Brain microvascular endothelial cell (primary cell): ENCODE data around the gene CCDC91.
"Not testable (repeated sequence)": the region's sequence is repeated elsewhere in the genome, so short reads cannot be mapped to it uniquely, and the experiment has no call there.

Source experiments
- DNase-seq: peaks from one replicate; pipeline ENCODE4 v3.0.0-alpha.2; 2020
- H3K27ac ChIP-seq: fragments of 250-450 bp; sonication (Bioruptor Pico); 2 replicates; pipeline ENCODE4 v1.5.1; 2020; ENCODE audit warnings: mild to moderate bottlenecking, moderate library complexity
- H3K27me3 ChIP-seq: fragments of 250-450 bp; sonication (Bioruptor Pico); replicated peaks from 2 replicates; pipeline ENCODE4 v1.5.1; 2020; ENCODE audit warnings: mild to moderate bottlenecking
- H3K36me3 ChIP-seq: fragments of 250-450 bp; sonication (Bioruptor Pico); replicated peaks from 2 replicates; pipeline ENCODE4 v1.5.1; 2020; ENCODE audit warnings: mild to moderate bottlenecking
- H3K4me3 ChIP-seq: 2 replicates; pipeline ENCODE4 v1.5.1; 2011; ENCODE audit warnings: low read depth, mild to moderate bottlenecking, control low read depth, low read length, moderate library complexity
- in situ Hi-C: cut with HindIII; loops from 2 replicates; pipeline ENCODE4 v1.10.0; 2017; ENCODE audit warnings: low sequenced_read_pairs, low pct_ligation_motif_present
- TF ChIP-seq, protein P1 (sequence below): IDR thresholded peaks from 2 replicates; pipeline ENCODE4 v1.5.1; 2011; ENCODE audit warnings: low read depth, mild to moderate bottlenecking, moderate library complexity, low read length, control low read depth, inconsistent platforms; ENCODE audit errors: missing control alignments

The CCDC91 gene

DNA sequence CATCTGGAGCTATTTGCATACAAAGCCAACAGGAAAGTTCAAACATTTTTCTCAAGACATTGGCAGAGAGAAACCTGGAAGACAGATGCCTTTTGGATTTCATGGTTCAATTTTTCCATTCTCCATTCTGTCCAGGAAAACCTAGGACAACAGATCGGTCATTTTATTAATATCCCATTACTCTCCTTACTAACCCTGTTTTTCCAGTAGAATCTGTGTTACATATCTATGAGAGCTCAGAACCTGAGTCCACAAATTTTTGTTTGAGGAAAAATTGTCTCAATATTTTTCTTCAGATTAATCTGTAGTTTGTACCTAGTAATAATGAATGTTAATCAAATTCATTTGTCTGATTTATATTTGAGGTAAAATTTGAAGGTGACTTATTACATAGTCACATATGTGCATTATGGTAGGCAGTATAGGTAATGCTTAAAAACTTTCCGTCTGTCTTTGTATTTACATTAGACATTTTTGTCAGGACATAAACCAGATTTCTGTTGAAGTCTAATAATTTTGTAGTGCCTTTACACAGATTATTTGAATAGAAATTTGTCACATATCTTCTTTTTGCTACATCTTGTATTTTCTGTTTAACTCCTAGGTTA, 75.3 kb downstream of the CCDC91 start:
- in situ Hi-C loops = no loop called here
- H3K27ac ChIP-seq = no peak overlapping the region
- no peak for DNase-seq
- TF ChIP-seq, protein P1, sequence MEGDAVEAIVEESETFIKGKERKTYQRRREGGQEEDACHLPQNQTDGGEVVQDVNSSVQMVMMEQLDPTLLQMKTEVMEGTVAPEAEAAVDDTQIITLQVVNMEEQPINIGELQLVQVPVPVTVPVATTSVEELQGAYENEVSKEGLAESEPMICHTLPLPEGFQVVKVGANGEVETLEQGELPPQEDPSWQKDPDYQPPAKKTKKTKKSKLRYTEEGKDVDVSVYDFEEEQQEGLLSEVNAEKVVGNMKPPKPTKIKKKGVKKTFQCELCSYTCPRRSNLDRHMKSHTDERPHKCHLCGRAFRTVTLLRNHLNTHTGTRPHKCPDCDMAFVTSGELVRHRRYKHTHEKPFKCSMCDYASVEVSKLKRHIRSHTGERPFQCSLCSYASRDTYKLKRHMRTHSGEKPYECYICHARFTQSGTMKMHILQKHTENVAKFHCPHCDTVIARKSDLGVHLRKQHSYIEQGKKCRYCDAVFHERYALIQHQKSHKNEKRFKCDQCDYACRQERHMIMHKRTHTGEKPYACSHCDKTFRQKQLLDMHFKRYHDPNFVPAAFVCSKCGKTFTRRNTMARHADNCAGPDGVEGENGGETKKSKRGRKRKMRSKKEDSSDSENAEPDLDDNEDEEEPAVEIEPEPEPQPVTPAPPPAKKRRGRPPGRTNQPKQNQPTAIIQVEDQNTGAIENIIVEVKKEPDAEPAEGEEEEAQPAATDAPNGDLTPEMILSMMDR = no peak
- H3K4me3 ChIP-seq = no peak overlapping the region
- H3K36me3 ChIP-seq = no peaks in the 10 kb centered on the region
- no peaks in the 10 kb centered on the region for H3K27me3 ChIP-seq

DNA sequence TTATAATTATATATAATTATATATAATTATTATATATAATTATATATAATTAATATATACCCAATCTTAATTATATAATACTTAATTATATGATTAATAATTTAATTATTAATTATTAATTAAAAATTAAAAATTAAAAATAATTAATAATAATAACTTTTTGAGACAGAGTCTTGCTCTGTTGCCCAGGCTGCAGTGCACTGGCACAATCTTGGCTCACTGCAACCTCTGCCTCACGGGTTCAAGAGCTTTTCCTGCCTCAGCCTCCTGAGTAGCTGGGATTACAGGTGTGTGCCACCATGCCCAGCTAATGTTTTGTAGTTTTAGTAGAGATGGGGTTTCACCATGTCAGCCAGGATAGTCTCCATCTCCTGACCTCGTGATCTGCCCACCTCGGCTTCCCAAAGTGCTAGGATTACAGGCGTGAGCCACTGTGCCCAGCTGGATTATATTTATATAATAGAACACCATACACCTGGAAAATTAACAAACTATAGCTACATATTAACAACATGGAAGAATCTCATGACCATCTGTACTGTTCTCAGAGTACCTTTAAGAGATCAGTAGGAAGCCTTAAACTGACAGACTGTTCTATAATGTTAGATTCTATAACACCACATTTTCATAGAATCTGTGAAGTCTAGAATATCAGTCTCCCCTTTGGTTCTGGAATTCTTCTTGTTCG, 77.8 kb downstream of the CCDC91 start:
- H3K4me3 ChIP-seq, in situ Hi-C loops, H3K27me3 ChIP-seq, H3K36me3 ChIP-seq, DNase-seq, H3K27ac ChIP-seq: not testable (repeated sequence)

DNA sequence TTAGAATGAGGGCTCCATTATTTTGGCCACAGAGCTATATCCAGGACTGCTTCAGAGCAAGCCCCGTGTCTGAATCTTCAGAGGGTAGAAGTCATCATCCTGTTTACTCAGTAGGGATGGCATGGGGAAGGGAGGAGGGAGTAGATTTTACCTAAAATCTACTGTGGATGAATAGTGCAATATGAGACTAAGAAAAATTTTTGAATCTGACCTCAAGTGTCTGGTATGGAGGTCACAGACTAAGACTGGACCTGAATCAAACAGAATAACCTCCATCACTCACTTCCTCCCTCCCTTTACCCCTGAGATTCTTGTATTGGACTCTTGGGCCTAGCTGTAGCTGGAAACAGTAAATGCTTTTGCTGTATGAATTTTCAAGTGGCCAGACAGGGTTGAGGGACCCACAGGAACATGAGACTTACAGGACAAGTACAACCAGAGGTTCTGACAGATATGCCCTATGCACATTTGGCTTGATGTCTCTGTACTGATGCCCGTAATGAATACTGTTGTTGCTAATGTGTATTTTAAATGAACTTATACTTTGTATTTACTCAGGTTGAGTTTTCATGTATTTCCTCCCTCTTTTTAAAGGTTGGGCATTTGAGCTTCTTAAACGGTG, 78.5 kb downstream of the CCDC91 start:
- no peak for DNase-seq
- TF ChIP-seq, protein P1 = no peak
- no peaks in the 10 kb centered on the region for H3K27me3 ChIP-seq
- no peaks in the 10 kb centered on the region for H3K36me3 ChIP-seq
- H3K27ac ChIP-seq = no peak overlapping the region
- in situ Hi-C loops = no loop called here
- H3K4me3 ChIP-seq = no peak overlapping the region

DNA sequence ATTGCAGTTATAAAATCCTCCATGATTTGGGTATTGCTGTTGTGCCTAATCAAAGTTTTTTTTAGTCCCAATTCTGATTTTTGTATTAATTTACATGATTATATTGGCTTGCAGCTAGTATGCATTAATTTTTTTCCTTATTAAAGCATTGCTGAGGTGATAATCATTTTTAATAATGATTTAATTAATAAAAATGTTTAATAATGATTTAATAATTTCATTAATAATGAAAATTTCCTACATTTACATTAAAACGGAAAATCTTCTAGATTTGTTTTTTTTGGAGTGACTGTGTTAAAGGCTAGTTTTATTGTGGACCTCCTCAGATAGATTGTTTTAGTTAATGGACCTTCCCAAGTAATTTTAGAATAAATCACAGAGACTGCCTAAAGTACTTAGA, 79.6 kb downstream of the CCDC91 start:
- no peak for DNase-seq
- no peak overlapping the region for H3K4me3 ChIP-seq
- in situ Hi-C loops = no loop called here
- TF ChIP-seq, protein P1 = no peak
- no peak overlapping the region for H3K27ac ChIP-seq
- H3K36me3 ChIP-seq = no peaks in the 10 kb centered on the region
- no peaks in the 10 kb centered on the region for H3K27me3 ChIP-seq

DNA sequence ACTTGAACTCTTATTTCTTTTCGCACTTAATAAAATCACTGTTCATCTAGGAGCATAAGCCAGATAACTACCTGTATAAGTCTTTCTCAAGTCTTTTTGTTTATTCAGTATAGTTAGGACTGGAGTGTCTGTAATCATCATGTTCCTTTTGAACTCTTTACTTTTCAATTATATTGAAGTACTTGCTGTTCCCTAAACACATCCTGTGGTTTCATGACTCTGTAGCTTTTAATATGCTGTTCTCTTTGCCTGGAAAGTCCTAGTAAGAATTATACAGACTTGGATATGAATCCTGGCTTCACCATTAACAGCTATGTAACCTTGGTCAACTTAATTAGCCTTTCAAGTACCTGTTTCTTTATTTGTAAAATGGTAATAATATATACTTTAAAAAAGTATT, 88.2 kb downstream of the CCDC91 start:
- Histone ChIP-seq H3K27me3 (no peaks in the 10 kb centered on the region), H3K36me3 (no peaks in the 10 kb centered on the region), H3K4me3 (no peak overlapping the region), H3K27ac (no peak overlapping the region)
- TF ChIP-seq, protein P1 = no peak
- in situ Hi-C loops = no loop called here
- no peak for DNase-seq

DNA sequence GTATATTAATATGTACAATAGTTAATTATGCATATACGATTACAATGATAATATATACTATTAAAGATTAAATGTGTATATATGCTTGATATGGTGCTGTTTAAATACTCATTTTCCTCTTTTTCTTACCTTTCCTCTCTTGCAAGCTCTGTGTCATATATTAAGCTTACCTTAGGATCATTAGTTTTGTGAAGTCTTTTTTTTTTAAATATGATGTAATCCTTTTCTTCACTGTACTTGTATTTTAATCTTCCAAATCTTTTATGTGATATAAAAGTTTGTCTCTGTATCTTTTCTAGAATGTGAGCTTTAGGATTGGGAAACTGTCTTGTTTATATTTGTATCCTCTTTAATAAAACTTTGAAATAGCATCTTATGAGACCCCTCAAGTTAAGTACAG, 88.7 kb downstream of the CCDC91 start:
- no peak overlapping the region for H3K27ac ChIP-seq
- no peaks in the 10 kb centered on the region for H3K36me3 ChIP-seq
- H3K4me3 ChIP-seq = no peak overlapping the region
- no peaks in the 10 kb centered on the region for H3K27me3 ChIP-seq
- in situ Hi-C loops = no loop called here
- TF ChIP-seq, protein P1 = no peak
- no peak for DNase-seq
